Mucosa of rectum (tissue), 2 donors: Measurements from ENCODE around the gene SLC35G1.

Source experiments
- H3K27ac ChIP-seq, 2 donors: one replicate each; pipeline ENCODE4 v1.7.0; 2013; ENCODE audit warnings: inconsistent platforms in 2 of 2, low read depth in 2 of 2, low read length in 2 of 2
- H3K27me3 ChIP-seq, 2 donors: one replicate each; pipeline ENCODE4 v1.7.0; 2013; ENCODE audit warnings: low read length in 2 of 2; ENCODE audit not compliant: control insufficient read depth in 2 of 2, insufficient read depth in 2 of 2
- H3K36me3 ChIP-seq, 2 donors: one replicate each; pipeline ENCODE4 v1.7.0; 2013; ENCODE audit warnings: low read length in 2 of 2; ENCODE audit not compliant: control insufficient read depth in 2 of 2, insufficient read depth in 2 of 2
- H3K4me1 ChIP-seq, 2 donors: one replicate each; pipeline ENCODE4 v1.7.0; 2013; ENCODE audit warnings: low read length in 2 of 2, mild to moderate bottlenecking in 1 of 2; ENCODE audit not compliant: control insufficient read depth in 2 of 2, insufficient read depth in 2 of 2
- H3K4me3 ChIP-seq, 2 donors: one replicate each; pipeline ENCODE4 v1.7.0; 2013; ENCODE audit warnings: low read length in 2 of 2
- H3K9ac ChIP-seq, 2 donors: one replicate each; pipeline ENCODE4 v1.7.0; 2013; ENCODE audit warnings: low read length in 2 of 2, low read depth in 1 of 2, mild to moderate bottlenecking in 1 of 2
- H3K9me3 ChIP-seq, 2 donors: one replicate each; pipeline ENCODE4 v1.7.0; 2013; ENCODE audit warnings: low read length in 2 of 2; ENCODE audit not compliant: control insufficient read depth in 2 of 2
- donor health status: healthy.
- donor health status: Normal muscosa, but diverticular disease.

SLC35G1 gene

GRCh38 chr10:93947055-93947454, 53.3 kb downstream of the SLC35G1 start:
- Histone ChIP-seq H3K36me3 (no peaks in the 10 kb centered on the region), H3K4me3 (no peak overlapping the region), H3K27me3 (no peaks in the 10 kb centered on the region), H3K27ac (no peak overlapping the region), H3K9ac (no peak overlapping the region), H3K9me3 (no peaks in the 10 kb centered on the region), H3K4me1 (no peaks in the 10 kb centered on the region)

GRCh38 chr10:93947524-93947923, 53.7 kb downstream of the SLC35G1 start:
- no peak overlapping the region for H3K27ac ChIP-seq
- H3K27me3 ChIP-seq: no peaks in the 10 kb centered on the region
- H3K36me3 ChIP-seq: no peaks in the 10 kb centered on the region

GRCh38 chr10:93951905-93952304, 58.1 kb downstream of the SLC35G1 start:
- H3K4me3 ChIP-seq: no peak overlapping the region
- H3K4me1 ChIP-seq: no peaks in the 10 kb centered on the region
- no peak overlapping the region for H3K27ac ChIP-seq
- no peak overlapping the region for H3K9ac ChIP-seq
- no peaks in the 10 kb centered on the region for H3K27me3 ChIP-seq
- no peaks in the 10 kb centered on the region for H3K9me3 ChIP-seq
- no peaks in the 10 kb centered on the region for H3K36me3 ChIP-seq

More at GRCh38 chr10:93947524-93947923, 53.7 kb downstream of the SLC35G1 start:
- Histone ChIP-seq H3K9me3 (no peaks in the 10 kb centered on the region), H3K4me3 (no peak overlapping the region), H3K9ac (no peak overlapping the region), H3K4me1 (no peaks in the 10 kb centered on the region)
